HepG2 (cell line): ENCODE results near the gene STK39. TPM values are rescaled to one million over a fixed set of nuclear protein-coding genes. Genes with fewer than 3 reads are reported as not detected.

Source experiments
- ATAC-seq: fragments of 200-7000 bp; cut with Tn5 transposase; 3 replicates; pipeline ENCODE4 v1.9.1; 2020; ENCODE audit warnings: mild to moderate bottlenecking, moderate library complexity
- Bru-seq: library from RNA; stranded (reverse); fragments of 400-500 nt; gene quantifications from one replicate; lab custom pipeline; 2021; lab: Mats Ljungman, UMichigan
- BruChase-seq, 2 experiments: library from RNA; stranded (reverse); fragments of 400-500 nt; gene quantifications; one replicate each; lab custom pipeline; 2021; lab: Mats Ljungman, UMichigan
- BruUV-seq: library from RNA; stranded (reverse); fragments of 400-500 nt; replicated peaks from 2 replicates; lab custom pipeline; 2021; lab: Mats Ljungman, UMichigan
- CTCF ChIA-PET: fragments of 300-600 bp; formaldehyde crosslinking; extraction: SDS; loops from one replicate; lab custom pipeline; 2021; ENCODE audit warnings: low total read pairs, inconsistent platforms, low intra/inter-chr PET ratio; lab: Yijun Ruan, JAX
- POLR2A ChIA-PET: fragments of 350-600 bp; sonication (Branson Sonifier 250); formaldehyde crosslinking; loops from one replicate; lab custom pipeline; 2020; ENCODE audit warnings: antibody characterized with exemption, inconsistent platforms; lab: Yijun Ruan, JAX
- DNase-seq: peaks from one replicate; pipeline ENCODE4 v3.0.0-alpha.2; 2015; ENCODE audit warnings: low spot score
- FAIRE-seq: peaks from 3 replicates; lab custom pipeline; 2011; peaks lifted over from hg19 to GRCh38; lab: Jason Lieb, UNC
- H2AFZ ChIP-seq: one replicate; pipeline ENCODE4 v1.6.1; 2011; ENCODE audit warnings: low read length, inconsistent platforms
- H3K27ac ChIP-seq: fragments of 300-600 bp; 3 replicates; pipeline ENCODE4 v1.8.0; 2011; ENCODE audit warnings: mixed run types, mild to moderate bottlenecking, mixed read lengths, low read length, inconsistent platforms; ENCODE audit not compliant: insufficient read depth; ENCODE audit errors: extremely low read length
- H3K27me3 ChIP-seq, 2 experiments: fragments of 200-600 bp in 1 of 2; 2 replicates in 1 of 2; 3 replicates in 1 of 2; pipeline versions ENCODE4 v1.6.0 to v1.8.0; 2011; ENCODE audit warnings: low read length in 2 of 2, mild to moderate bottlenecking in 2 of 2, moderate library complexity in 2 of 2, inconsistent platforms in 1 of 2; ENCODE audit not compliant: insufficient read depth in 2 of 2, control insufficient read depth in 1 of 2
- H3K36me3 ChIP-seq, 2 experiments: fragments of 200-600 bp in 1 of 2; replicated peaks in 1 of 2; 2 replicates in 1 of 2; 3 replicates in 1 of 2; pipeline versions ENCODE4 v1.5.1 to v1.8.0; 2011; ENCODE audit warnings: low read length in 2 of 2, inconsistent platforms in 1 of 2; ENCODE audit not compliant: insufficient read depth in 2 of 2, control insufficient read depth in 1 of 2
- H3K4me1 ChIP-seq: 2 replicates; pipeline ENCODE4 v1.5.1; 2012; ENCODE audit warnings: low read length, inconsistent platforms; ENCODE audit not compliant: insufficient read depth
- H3K4me2 ChIP-seq: 2 replicates; pipeline ENCODE4 v1.6.0; 2011; ENCODE audit warnings: low read depth, low read length, inconsistent platforms
- H3K4me3 ChIP-seq, 3 experiments: fragments of 200-600 bp in 1 of 3; sonication (generic), shearing (Covaris generic) in 1 of 3; replicated peaks in 1 of 3; 2 replicates each; pipeline ENCODE4 v1.5.1; 2011 to 2016; ENCODE audit warnings: low read length in 3 of 3, inconsistent platforms in 2 of 3, low read depth in 2 of 3, mild to moderate bottlenecking in 2 of 3, control low read depth in 1 of 3, mixed read lengths in 1 of 3; ENCODE audit not compliant: insufficient read depth in 1 of 3
- H3K79me2 ChIP-seq: one replicate; pipeline ENCODE4 v1.6.1; 2011; ENCODE audit warnings: low read length, inconsistent platforms; ENCODE audit not compliant: insufficient read depth
- H3K9ac ChIP-seq: 2 replicates; pipeline ENCODE4 v1.6.0; 2011; ENCODE audit warnings: mild to moderate bottlenecking, low read depth, low read length, inconsistent platforms; ENCODE audit not compliant: insufficient read depth
- H3K9me3 ChIP-seq: 2 replicates; pipeline ENCODE4 v1.5.1; 2012; ENCODE audit warnings: mild to moderate bottlenecking, low read length
- H4K20me1 ChIP-seq: 2 replicates; pipeline ENCODE4 v1.6.0; 2011; ENCODE audit warnings: inconsistent platforms, mild to moderate bottlenecking, low read length, moderate library complexity; ENCODE audit not compliant: insufficient read depth
- FOXA1 ChIP-seq, 2 experiments: fragments of 450-650 bp in 1 of 2; sonication (generic) in 1 of 2; formaldehyde crosslinking in 1 of 2; IDR thresholded peaks; 2 replicates each; pipeline versions ENCODE4 v1.4.0 to v1.6.1; 2016 to 2020; ENCODE audit warnings: missing genetic modification reagents in 1 of 2
- SATB2 ChIP-seq: sonication (generic); formaldehyde crosslinking; IDR thresholded peaks from 2 replicates; pipeline ENCODE4 v1.5.0; 2020; ENCODE audit warnings: missing genetic modification reagents
- SKI ChIP-seq: fragments of 450-650 bp; IDR thresholded peaks from one replicate; pipeline ENCODE4 v1.6.1; 2018; ENCODE audit warnings: mild to moderate bottlenecking; ENCODE audit not compliant: partially characterized antibody
- ZBTB38 ChIP-seq: sonication (generic); formaldehyde crosslinking; IDR thresholded peaks from 2 replicates; pipeline ENCODE4 v1.5.1; 2020; ENCODE audit warnings: mild to moderate bottlenecking, missing genetic modification reagents
- ZNF30 ChIP-seq: sonication (generic); formaldehyde crosslinking; IDR thresholded peaks from 2 replicates; pipeline ENCODE4 v1.5.0; 2020; ENCODE audit warnings: mild to moderate bottlenecking, missing genetic modification reagents
- ZNF747 ChIP-seq: sonication (generic); formaldehyde crosslinking; IDR thresholded peaks from 2 replicates; pipeline ENCODE4 v1.8.1; 2023; ENCODE audit warnings: missing genetic modification reagents, mild to moderate bottlenecking, borderline replicate concordance
- ZNF788 ChIP-seq: sonication (generic); formaldehyde crosslinking; IDR thresholded peaks from 2 replicates; pipeline ENCODE4 v1.5.0; 2020; ENCODE audit warnings: mild to moderate bottlenecking, missing genetic modification reagents, borderline replicate concordance
- WGBS: methylation state at CpG from one replicate; pipeline ENCODE4 v1.1.6; 2017; ENCODE audit warnings: low lambda C conversion rate; 5-methylcytosine and 5-hydroxymethylcytosine counted together
- in situ Hi-C: cut with HindIII; loops from 2 replicates; pipeline ENCODE4 v1.10.0; 2017; ENCODE audit warnings: low pct_unique_long_range_greater_than_20kb; ENCODE audit not compliant: extremely low pct_ligation_motif_present
- intact Hi-C: fragments of 100-400 bp; cut with micrococcal nuclease; formaldehyde crosslinking; loops from one replicate; pipeline ENCODE4 v1.10.0; 2022; ENCODE audit not compliant: unreplicated experiment
- long read RNA-seq, 2 experiments: library from RNA in 1 of 2; library from polyadenylated mRNA in 1 of 2; stranded (forward) in 1 of 2; unstranded in 1 of 2; transcript quantifications; one replicate each; pipeline ENCODE4 v2.0.0, GENCODE V29; 2019 to 2022
- polyA minus RNA-seq, 3 experiments: library from RNA; depleted of rRNA, polyadenylated mRNA; stranded (reverse); fragments of >200 nt; gene quantifications; 2 replicates each; pipeline ENCODE4 v1.2.3, GENCODE V29; 2011; ENCODE audit warnings: low replicate concordance in 1 of 3
- polyA plus RNA-seq, 8 experiments: library from polyadenylated mRNA; depleted of rRNA in 3 of 8; stranded (reverse) in 7 of 8; unstranded in 1 of 8; fragments of >200 nt; fragmentation: Illumina TruSeq in 4 of 8; extraction: Trizol in 4 of 8; gene quantifications; 2 replicates each; pipeline versions ENCODE4 v1.2.1 to v1.2.3, GENCODE V29; 2011 to 2016; ENCODE audit warnings: low read depth in 4 of 8, missing spikeins in 1 of 8, mixed read lengths in 1 of 8; ENCODE audit not compliant: insufficient read depth in 1 of 8
- total RNA-seq, 5 experiments: library from RNA; depleted of rRNA; stranded (reverse); fragments of >200 nt; fragmentation: Illumina TruSeq; extraction: Trizol; gene quantifications; 2 replicates each; pipeline ENCODE4 v1.2.3, GENCODE V29; 2016; ENCODE audit warnings: low read depth in 1 of 5
- TF ChIP-seq, protein P1 (sequence below): conservative IDR thresholded peaks from 2 replicates; pipeline ENCODE4 v1.6.1; 2018; ENCODE audit warnings: missing genetic modification reagents
- TF ChIP-seq, protein P2 (sequence below): IDR thresholded peaks from 2 replicates; pipeline ENCODE4 v1.6.1; 2012; ENCODE audit warnings: inconsistent platforms
- TF ChIP-seq, protein P3 (sequence below): sonication (generic); formaldehyde crosslinking; IDR thresholded peaks from 2 replicates; pipeline ENCODE4 v1.4.0; 2020; ENCODE audit warnings: mild to moderate bottlenecking, missing genetic modification reagents
- TF ChIP-seq, protein P4 (sequence below): sonication (generic); formaldehyde crosslinking; conservative IDR thresholded peaks from 2 replicates; pipeline ENCODE4 v1.4.0; 2020; ENCODE audit warnings: missing genetic modification reagents

Gene STK39
- total RNA-seq (2016; rRNA removed; fragmentation: Illumina TruSeq; extraction: Trizol): 27.3 and 27.5 TPM in 2 replicates
- 38.8 and 42.4 TPM in 2 replicates for total RNA-seq (2016; cell fraction: cytosol; rRNA removed; fragmentation: Illumina TruSeq; extraction: Trizol; ENCODE audit: low read depth)
- 26.6 and 28.7 TPM in 2 replicates for total RNA-seq (2016; cell fraction: insoluble cytoplasmic fraction; rRNA removed; fragmentation: Illumina TruSeq; extraction: Trizol)
- 34.3 and 39.4 TPM in 2 replicates for total RNA-seq (2016; cell fraction: membrane; rRNA removed; fragmentation: Illumina TruSeq; extraction: Trizol)
- 28.1 and 30.8 TPM in 2 replicates for total RNA-seq (2016; cell fraction: nucleus; rRNA removed; fragmentation: Illumina TruSeq; extraction: Trizol)
- 34.7 and 38.4 TPM in 2 replicates for polyA plus RNA-seq (2011; rRNA removed)
- 19.6 and 35.4 TPM in 2 replicates for polyA plus RNA-seq (2011; cell fraction: cytosol; rRNA removed)
- polyA plus RNA-seq (2011; cell fraction: nucleus; rRNA removed): 15.4 and 20.0 TPM in 2 replicates
- polyA plus RNA-seq (2012): 37.9 and 40.1 TPM in 2 replicates
- polyA plus RNA-seq (2016; cell fraction: cytosol; fragmentation: Illumina TruSeq; extraction: Trizol; ENCODE audit: low read depth): 23.2 and 23.9 TPM in 2 replicates
- 39.3 and 39.7 TPM in 2 replicates for polyA plus RNA-seq (2016; cell fraction: insoluble cytoplasmic fraction; fragmentation: Illumina TruSeq; extraction: Trizol; ENCODE audit: low read depth)
- polyA plus RNA-seq (2016; cell fraction: membrane; fragmentation: Illumina TruSeq; extraction: Trizol; ENCODE audit: low read depth): 33.8 and 36.7 TPM in 2 replicates
- polyA plus RNA-seq (2016; cell fraction: nucleus; fragmentation: Illumina TruSeq; extraction: Trizol; ENCODE audit: insufficient read depth, low read depth): 24.8 and 27.7 TPM in 2 replicates
- polyA minus RNA-seq (2011; rRNA and poly(A)+ RNA removed; ENCODE audit: low replicate concordance): 2.6 and 29.6 TPM in 2 replicates
- 29.1 and 30.6 TPM in 2 replicates for polyA minus RNA-seq (2011; cell fraction: cytosol; rRNA and poly(A)+ RNA removed)
- 93.1 and 93.4 TPM in 2 replicates for polyA minus RNA-seq (2011; cell fraction: nucleus; rRNA and poly(A)+ RNA removed)
- percentile 92 among the genes with signal in this experiment for Bru-seq, nascent RNA
- percentile 73 among the genes with signal in this experiment for BruChase-seq, experiment 1, labeled RNA remaining after a 6-hour chase
- percentile 82 among the genes with signal in this experiment for BruChase-seq, experiment 2, labeled RNA remaining after a 2-hour chase
- long read RNA-seq, experiment 1, partial matches to known transcripts: 6 of 7 reads
- long read RNA-seq, experiment 1, other reads (novel, unspliced or antisense): 1 of 7 reads
- long read RNA-seq, experiment 2, transcript STK39-201 (18 exons, 3,820 nt): major isoform, 28 of 128 reads
- long read RNA-seq, experiment 2, partial matches to known transcripts: 13 of 128 reads
- long read RNA-seq, experiment 2, other reads (novel, unspliced or antisense): 87 of 128 reads

DNA sequence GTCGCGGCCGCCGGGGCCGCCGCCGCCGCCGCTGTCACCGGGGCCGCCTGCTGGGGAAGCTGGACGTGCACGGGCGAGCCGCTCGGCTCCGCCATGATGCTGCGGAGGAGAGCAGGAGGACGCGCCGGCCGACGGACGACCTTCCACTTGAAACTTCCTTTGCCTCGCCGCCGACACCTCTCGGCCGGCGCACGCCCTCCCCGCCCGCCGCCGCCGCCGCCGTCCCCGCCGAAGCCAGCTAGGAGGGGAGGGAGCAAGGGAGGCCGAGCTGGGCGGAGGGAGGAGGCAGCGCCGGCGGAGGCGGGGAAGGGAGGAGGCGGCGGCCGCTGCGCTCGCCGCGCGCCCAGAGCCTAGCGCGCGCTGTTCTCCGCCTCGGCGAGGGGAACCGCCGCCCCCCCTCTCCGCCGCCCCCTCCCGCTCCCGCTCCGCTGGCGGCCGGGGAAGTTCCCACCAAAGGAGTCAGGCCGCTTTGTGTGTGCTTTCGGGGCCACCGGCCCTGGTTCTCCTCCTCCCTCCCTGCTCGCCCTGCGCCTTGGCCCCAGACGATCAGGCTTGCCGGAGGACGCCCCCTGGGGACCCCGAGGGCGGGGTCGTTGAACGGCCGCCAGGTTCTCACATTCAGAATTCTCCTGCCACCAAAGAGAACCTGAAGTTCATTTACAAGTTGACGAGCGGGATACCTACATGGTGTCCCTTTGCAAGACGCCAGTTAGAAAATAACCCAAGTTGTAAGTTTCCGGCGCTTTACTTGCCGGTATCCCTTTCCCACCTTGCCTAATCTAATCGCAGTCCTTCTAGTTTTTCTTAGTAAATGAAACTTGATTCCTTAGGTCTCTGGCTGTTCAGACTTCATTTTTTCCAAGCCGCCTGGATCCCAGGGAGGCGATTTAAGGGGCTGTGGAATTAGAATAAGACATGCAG lies at the start of gene STK39:
STK39 (minus strand) TSS at position 255 of the 921 bp plus-strand sequence; CDS start at position 95, 160 bp downstream.
- WGBS: 2% methylated on average over 36 of the region's 91 CpGs
- Histone ChIP-seq H3K27ac (peak within 1 kb of the TSS; percentile 74), H2AFZ (peak within 1 kb of the TSS; percentile 74), H3K9ac (peak within 1 kb of the TSS; percentile 87), H3K9me3 (no peaks in the 10 kb centered on the region), H4K20me1 (no peaks in the 10 kb centered on the region; the same call in 1 of the 2 replicates), H3K4me2 (peak within 1 kb of the TSS; percentile 94), H3K4me1 (peaks cover 48% of the 10 kb centered on the region), H3K79me2 (peaks cover 40% of the 10 kb centered on the region), H3K27me3 (no peaks in the 10 kb centered on the region), H3K36me3 (no peaks in the 10 kb centered on the region), H3K4me3 (peak within 1 kb of the TSS; percentile 65 to 94 (median 81))
- FAIRE-seq (no peak), DNase-seq (peak; percentile 68), ATAC-seq (peak; percentile 83)
- in situ Hi-C loops: loop anchor here (5.0 kb wide), 1 partner anchor 95 kb away; no protein-coding TSS in a partner anchor
- no TSS peak for BruUV-seq
- intact Hi-C loops: loop anchor here (1.0 to 5.0 kb wide), 7 partner anchors 25 to 89 kb away; no protein-coding TSS in a partner anchor
- ChIA-PET CTCF (interaction anchor here (0.9 to 1.6 kb wide), 2 partner anchors 88 to 111 kb away, joined by 4 to 7 read pairs; no protein-coding TSS in a partner anchor), POLR2A (interaction anchor here (0.6 to 1.4 kb wide), 3 partner anchors 8 to 65 kb away, joined by 3 to 4 read pairs (median 3); no protein-coding TSS in a partner anchor)
- TF ChIP-seq, protein P1, sequence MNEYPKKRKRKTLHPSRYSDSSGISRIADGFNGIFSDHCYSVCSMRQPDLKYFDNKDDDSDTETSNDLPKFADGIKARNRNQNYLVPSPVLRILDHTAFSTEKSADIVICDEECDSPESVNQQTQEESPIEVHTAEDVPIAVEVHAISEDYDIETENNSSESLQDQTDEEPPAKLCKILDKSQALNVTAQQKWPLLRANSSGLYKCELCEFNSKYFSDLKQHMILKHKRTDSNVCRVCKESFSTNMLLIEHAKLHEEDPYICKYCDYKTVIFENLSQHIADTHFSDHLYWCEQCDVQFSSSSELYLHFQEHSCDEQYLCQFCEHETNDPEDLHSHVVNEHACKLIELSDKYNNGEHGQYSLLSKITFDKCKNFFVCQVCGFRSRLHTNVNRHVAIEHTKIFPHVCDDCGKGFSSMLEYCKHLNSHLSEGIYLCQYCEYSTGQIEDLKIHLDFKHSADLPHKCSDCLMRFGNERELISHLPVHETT (CRISPR knock-in tag): peak; percentile 89; the same call in 1 of the 2 replicates
- TF ChIP-seq ZNF30 (CRISPR knock-in tag) (no peak), ZNF788 (CRISPR knock-in tag) (peak; percentile 64; the same call in 1 of the 2 replicates), FOXA1 (IDR thresholded peaks at IDR 0.05) (no peak), FOXA1 (CRISPR knock-in tag; IDR thresholded peaks at IDR 0.05) (no peak; the same call in 1 of the 2 replicates), ZNF747 (CRISPR knock-in tag) (peak; percentile 40; the same call in 1 of the 2 replicates), SKI (peak; percentile 58), SATB2 (CRISPR knock-in tag) (no peak), ZBTB38 (CRISPR knock-in tag) (0 out of 2 replicates have a peak, but pooled peaks have one; percentile 62)
- TF ChIP-seq, protein P2, sequence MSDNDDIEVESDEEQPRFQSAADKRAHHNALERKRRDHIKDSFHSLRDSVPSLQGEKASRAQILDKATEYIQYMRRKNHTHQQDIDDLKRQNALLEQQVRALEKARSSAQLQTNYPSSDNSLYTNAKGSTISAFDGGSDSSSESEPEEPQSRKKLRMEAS: peak; percentile 60
- TF ChIP-seq, protein P3, sequence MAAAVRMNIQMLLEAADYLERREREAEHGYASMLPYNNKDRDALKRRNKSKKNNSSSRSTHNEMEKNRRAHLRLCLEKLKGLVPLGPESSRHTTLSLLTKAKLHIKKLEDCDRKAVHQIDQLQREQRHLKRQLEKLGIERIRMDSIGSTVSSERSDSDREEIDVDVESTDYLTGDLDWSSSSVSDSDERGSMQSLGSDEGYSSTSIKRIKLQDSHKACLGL: peak; percentile 52; the same call in 1 of the 2 replicates
- TF ChIP-seq, protein P4, sequence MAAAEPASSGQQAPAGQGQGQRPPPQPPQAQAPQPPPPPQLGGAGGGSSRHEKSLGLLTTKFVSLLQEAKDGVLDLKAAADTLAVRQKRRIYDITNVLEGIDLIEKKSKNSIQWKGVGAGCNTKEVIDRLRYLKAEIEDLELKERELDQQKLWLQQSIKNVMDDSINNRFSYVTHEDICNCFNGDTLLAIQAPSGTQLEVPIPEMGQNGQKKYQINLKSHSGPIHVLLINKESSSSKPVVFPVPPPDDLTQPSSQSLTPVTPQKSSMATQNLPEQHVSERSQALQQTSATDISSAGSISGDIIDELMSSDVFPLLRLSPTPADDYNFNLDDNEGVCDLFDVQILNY (CRISPR knock-in tag): peak; percentile 41; the same call in 1 of the 2 replicates
